ENCODE data around the gene MXD4. TPM values are rescaled to one million over a fixed set of nuclear protein-coding genes. Genes with fewer than 3 reads are reported as not detected.

MXD4 gene
- total RNA-seq, 6 experiments from 2014 or later = 56.5 to 81.8 (median 60.3) TPM

GRCh38 chr4:2287594-2287915, 25.6 kb upstream of the MXD4 start:
- H3K4me3 Mint-ChIP-seq = no peak overlapping the region
- no peaks in the 10 kb centered on the region for H3K36me3 Mint-ChIP-seq (ENCODE audit: low read depth)
- H3K27me3 Mint-ChIP-seq (ENCODE audit: insufficient read depth) = peaks cover 8% of the 10 kb centered on the region
- no peak overlapping the region for H3K27ac Mint-ChIP-seq
- no peak for DNase-seq
- H3K4me1 Mint-ChIP-seq (ENCODE audit: low read depth) = peaks cover 12% of the 10 kb centered on the region
- no peaks in the 10 kb centered on the region for H3K9me3 Mint-ChIP-seq
- TF ChIP-seq CTCF (IDR thresholded peaks at IDR 0.05) = no peak

GRCh38 chr4:2286904-2287593, 25.1 kb upstream of the MXD4 start:
- peaks cover 7% of the 10 kb centered on the region for H3K4me1 Mint-ChIP-seq (ENCODE audit: low read depth)

GRCh38 chr4:2285613-2286381, 23.9 kb upstream of the MXD4 start:
- Mint-ChIP-seq H3K27ac (0 out of 2 replicates have a peak overlapping the region, but pooled peaks have one; percentile 40), H3K9me3 (no peaks in the 10 kb centered on the region), H3K36me3 (ENCODE audit: low read depth) (no peaks in the 10 kb centered on the region), H3K4me3 (no peak overlapping the region), H3K27me3 (ENCODE audit: insufficient read depth) (peaks cover 14% of the 10 kb centered on the region), H3K4me1 (ENCODE audit: low read depth) (peaks cover 5% of the 10 kb centered on the region)
- no peak for DNase-seq
- TF ChIP-seq CTCF (IDR thresholded peaks at IDR 0.05) = no peak

More at GRCh38 chr4:2286904-2287593, 25.1 kb upstream of the MXD4 start:
- H3K27ac Mint-ChIP-seq = no peak overlapping the region
- H3K9me3 Mint-ChIP-seq = no peaks in the 10 kb centered on the region
- H3K36me3 Mint-ChIP-seq (ENCODE audit: low read depth) = no peaks in the 10 kb centered on the region
- no peak for TF ChIP-seq CTCF (IDR thresholded peaks at IDR 0.05)
- H3K4me3 Mint-ChIP-seq = no peak overlapping the region
- no peak for DNase-seq
- peaks cover 11% of the 10 kb centered on the region for H3K27me3 Mint-ChIP-seq (ENCODE audit: insufficient read depth)

GRCh38 chr4:2284934-2285612, 23.2 kb upstream of the MXD4 start:
- Mint-ChIP-seq H3K27ac (0 out of 2 replicates have a peak overlapping the region, but pooled peaks have one; percentile 40), H3K27me3 (ENCODE audit: insufficient read depth) (peaks cover 16% of the 10 kb centered on the region), H3K4me1 (ENCODE audit: low read depth) (peaks cover 5% of the 10 kb centered on the region), H3K9me3 (no peaks in the 10 kb centered on the region), H3K4me3 (no peak overlapping the region), H3K36me3 (ENCODE audit: low read depth) (no peaks in the 10 kb centered on the region)
- TF ChIP-seq CTCF (IDR thresholded peaks at IDR 0.05) = no peak
- DNase-seq = peak; percentile 25

GRCh38 chr4:2284161-2284933, 22.4 kb upstream of the MXD4 start:
- no peak for DNase-seq
- Mint-ChIP-seq H3K27me3 (ENCODE audit: insufficient read depth) (peaks cover 17% of the 10 kb centered on the region), H3K36me3 (ENCODE audit: low read depth) (no peaks in the 10 kb centered on the region), H3K9me3 (no peaks in the 10 kb centered on the region), H3K4me3 (no peak overlapping the region), H3K27ac (no peak overlapping the region), H3K4me1 (ENCODE audit: low read depth) (peaks cover 5% of the 10 kb centered on the region)
- TF ChIP-seq CTCF (IDR thresholded peaks at IDR 0.05) = no peak

Measured in HFFc6 (cell line).